ENCODE data around the gene TMOD4.
A peak's percentile ranks its signal among the peaks of the same experiment; 100 is the strongest.

The TMOD4 gene

GRCh38 chr1:151159373-151159772, 16.4 kb downstream of the TMOD4 start:
- no peak for DNase-seq (ENCODE audit: low read depth)
- TF ChIP-seq CTCF (IDR thresholded peaks at IDR 0.05; ENCODE audit: low read depth, low read length, missing control alignments), result no peak
- H3K4me3 ChIP-seq (ENCODE audit: low read depth, low read length), result no peak overlapping the region

DNA sequence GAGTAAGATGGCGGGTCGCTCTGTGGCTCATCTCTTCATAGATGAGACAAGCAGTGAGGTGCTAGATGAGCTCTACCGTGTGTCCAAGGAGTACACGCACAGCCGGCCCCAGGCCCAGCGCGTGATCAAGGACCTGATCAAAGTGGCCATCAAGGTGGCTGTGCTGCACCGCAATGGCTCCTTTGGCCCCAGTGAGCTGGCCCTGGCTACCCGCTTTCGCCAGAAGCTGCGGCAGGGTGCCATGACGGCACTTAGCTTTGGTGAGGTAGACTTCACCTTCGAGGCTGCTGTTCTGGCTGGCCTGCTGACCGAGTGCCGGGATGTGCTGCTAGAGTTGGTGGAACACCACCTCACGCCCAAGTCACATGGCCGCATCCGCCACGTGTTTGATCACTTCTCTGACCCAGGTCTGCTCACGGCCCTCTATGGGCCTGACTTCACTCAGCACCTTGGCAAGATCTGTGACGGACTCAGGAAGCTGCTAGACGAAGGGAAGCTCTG, 17.0 kb downstream of the TMOD4 start:
- H3K4me3 ChIP-seq (ENCODE audit: low read depth, low read length), result no peak overlapping the region
- no peak for TF ChIP-seq CTCF (IDR thresholded peaks at IDR 0.05; ENCODE audit: low read depth, low read length, missing control alignments)
- DNase-seq (ENCODE audit: low read depth), result no peak

- TF ChIP-seq CTCF (IDR thresholded peaks at IDR 0.05; ENCODE audit: low read depth, low read length, missing control alignments), result no peak
- no peak for DNase-seq (ENCODE audit: low read depth)
- H3K4me3 ChIP-seq (ENCODE audit: low read depth, low read length), result no peak overlapping the region
Observed at GRCh38 chr1:151158326-151158725, 17.5 kb downstream of the TMOD4 start.

- TF ChIP-seq CTCF (IDR thresholded peaks at IDR 0.05; ENCODE audit: low read depth, low read length, missing control alignments), result no peak
- peak overlapping the region; percentile 64 for H3K4me3 ChIP-seq (ENCODE audit: low read depth, low read length)
- DNase-seq (ENCODE audit: low read depth), result no peak
Observed at GRCh38 chr1:151157067-151157531, 18.7 kb downstream of the TMOD4 start.

GRCh38 chr1:151156515-151156819, 19.3 kb downstream of the TMOD4 start, which contains the start of gene TNFAIP8L2:
TSS of gene TNFAIP8L2 (plus strand) at chr1:151156649. CDS start at chr1:151158698, 2,049 bp downstream.
- peak; percentile 34 for DNase-seq (ENCODE audit: low read depth)
- H3K4me3 ChIP-seq (ENCODE audit: low read depth, low read length), result peak within 1 kb of the TSS; percentile 64
- TF ChIP-seq CTCF (IDR thresholded peaks at IDR 0.05; ENCODE audit: low read depth, low read length, missing control alignments), result no peak

DNA sequence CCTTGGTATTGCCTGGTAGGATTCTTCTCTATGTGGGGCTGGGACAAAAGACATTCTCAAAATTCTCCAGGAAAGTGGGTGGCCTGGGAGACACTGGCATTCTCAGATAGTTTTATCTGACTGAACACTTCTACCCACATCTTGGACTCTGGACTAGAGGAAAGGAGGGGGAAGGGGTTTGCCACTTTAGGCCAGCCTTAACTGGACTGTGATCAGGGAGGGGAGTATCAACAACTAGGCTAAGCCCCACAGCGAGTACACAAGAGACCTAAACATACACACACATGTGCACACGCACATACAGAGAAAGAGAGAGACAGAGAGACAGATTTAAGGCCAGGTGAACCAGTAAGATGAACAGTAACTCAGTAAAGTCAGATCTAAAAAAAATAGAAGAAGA, 28.1 kb downstream of the TMOD4 start:
- DNase-seq (ENCODE audit: low read depth), result no peak
- H3K4me3 ChIP-seq (ENCODE audit: low read depth, low read length), result no peak overlapping the region
- TF ChIP-seq CTCF (IDR thresholded peaks at IDR 0.05; ENCODE audit: low read depth, low read length, missing control alignments), result no peak

DNA sequence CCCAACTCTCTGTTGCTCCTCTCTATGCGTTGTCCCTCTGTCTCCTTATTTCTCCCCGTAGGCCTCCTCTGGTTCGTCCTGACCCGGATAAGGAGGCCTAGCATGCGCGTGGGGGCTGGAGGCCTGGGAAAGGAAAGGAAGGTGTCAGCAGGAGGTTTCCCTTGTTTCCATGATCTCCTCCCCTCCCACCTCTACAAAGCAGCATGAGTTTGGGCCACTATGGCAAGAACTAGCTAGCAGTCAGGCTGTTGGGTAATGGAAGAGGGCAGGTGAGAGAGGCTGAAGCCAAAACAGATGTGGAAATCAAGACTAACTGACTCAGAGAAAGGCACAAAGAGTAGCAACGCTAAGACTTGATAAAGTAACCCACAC, 28.7 kb downstream of the TMOD4 start:
- peak overlapping the region; percentile 65 for H3K4me3 ChIP-seq (ENCODE audit: low read depth, low read length)
- TF ChIP-seq CTCF (IDR thresholded peaks at IDR 0.05; ENCODE audit: low read depth, low read length, missing control alignments), result no peak
- DNase-seq (ENCODE audit: low read depth), result no peak
